SK-N-SH (cell line): ENCODE data around the gene TMEM132D. TPM values are rescaled to one million over a fixed set of nuclear protein-coding genes. Genes with fewer than 3 reads are reported as not detected.

Experiments used
- CTCF ChIA-PET: fragments of 300-600, 350-600 bp; formaldehyde crosslinking; extraction: SDS; loops from one replicate; lab custom pipeline; 2021; lab: Yijun Ruan, JAX
- POLR2A ChIA-PET: fragments of 350-600 bp; sonication (Branson Sonifier 250); formaldehyde crosslinking; extraction: SDS; loops from one replicate; lab custom pipeline; 2020; ENCODE audit warnings: antibody characterized with exemption, inconsistent platforms; lab: Yijun Ruan, JAX
- DNase-seq: peaks from one replicate; pipeline ENCODE4 v3.0.0; 2012
- H2AFZ ChIP-seq: fragments of 200-600 bp; sonication (generic); 2 replicates; pipeline ENCODE4 v1.8.1; 2016; ENCODE audit warnings: antibody characterized with exemption, mild to moderate bottlenecking, low read depth
- H3F3A ChIP-seq: fragments of 200-600 bp; sonication (generic); replicated peaks from 2 replicates; pipeline ENCODE3; 2016; ENCODE audit warnings: antibody characterized with exemption, mild to moderate bottlenecking; ENCODE audit not compliant: insufficient read depth
- H3K27ac ChIP-seq, 2 experiments: fragments of 200-500 bp in 1 of 2; fragments of 200-600 bp in 1 of 2; sonication (Bioruptor generic) in 1 of 2; sonication (generic), shearing (Covaris generic) in 1 of 2; 2 replicates each; pipeline versions ENCODE4 v1.5.1 to v1.6.1; 2014 to 2016; ENCODE audit warnings: low read depth in 2 of 2, inconsistent platforms in 1 of 2, low read length in 1 of 2, mild to moderate bottlenecking in 1 of 2, mixed read lengths in 1 of 2
- H3K27me3 ChIP-seq: fragments of 200-600 bp; sonication (generic), shearing (Covaris generic); 2 replicates; pipeline ENCODE4 v1.6.1; 2016; ENCODE audit warnings: mixed run types; ENCODE audit not compliant: insufficient read depth
- H3K36me3 ChIP-seq, 2 experiments: fragments of 200-500 bp in 1 of 2; fragments of 200-600 bp in 1 of 2; sonication (Bioruptor generic) in 1 of 2; sonication (generic) in 1 of 2; replicated peaks in 1 of 2; 2 replicates each; pipeline versions ENCODE3 to v1.5.1; 2014 to 2016; ENCODE audit warnings: low read length in 1 of 2, mild to moderate bottlenecking in 1 of 2; ENCODE audit not compliant: insufficient read depth in 2 of 2, control insufficient read depth in 1 of 2
- H3K4me1 ChIP-seq, 2 experiments: fragments of 200-500 bp in 1 of 2; fragments of 200-600 bp in 1 of 2; sonication (Bioruptor generic) in 1 of 2; sonication (generic), shearing (Covaris generic) in 1 of 2; 2 replicates each; pipeline versions ENCODE4 v1.5.1 to v1.6.1; 2014 to 2016; ENCODE audit warnings: low read depth in 1 of 2, low read length in 1 of 2, mixed run types in 1 of 2; ENCODE audit not compliant: insufficient read depth in 2 of 2, control insufficient read depth in 1 of 2
- H3K4me2 ChIP-seq: fragments of 200-600 bp; sonication (generic), shearing (Covaris generic); 2 replicates; pipeline ENCODE4 v1.6.1; 2017; ENCODE audit warnings: mixed run types
- H3K4me3 ChIP-seq, 2 experiments: fragments of 200-500 bp in 1 of 2; fragments of 200-600 bp in 1 of 2; sonication (Bioruptor generic) in 1 of 2; sonication (generic), shearing (Covaris generic) in 1 of 2; 2 replicates each; pipeline versions ENCODE4 v1.5.1 to v1.8.1; 2014 to 2016; ENCODE audit warnings: low read depth in 2 of 2, inconsistent platforms in 1 of 2, low read length in 1 of 2, mild to moderate bottlenecking in 1 of 2, mixed read lengths in 1 of 2, moderate library complexity in 1 of 2
- H3K79me2 ChIP-seq: fragments of 200-600 bp; sonication (generic); 2 replicates; pipeline ENCODE4 v1.8.1; 2017; ENCODE audit warnings: mild to moderate bottlenecking; ENCODE audit not compliant: insufficient read depth
- H3K9ac ChIP-seq: fragments of 200-600 bp; sonication (generic); 2 replicates; pipeline ENCODE4 v1.6.1; 2017; ENCODE audit warnings: mixed run types
- H3K9me2 ChIP-seq: fragments of 200-600 bp; sonication (generic); 2 replicates; pipeline ENCODE4 v1.6.1; 2017; ENCODE audit warnings: mixed run types
- H3K9me3 ChIP-seq: fragments of 200-600 bp; sonication (generic); 2 replicates; pipeline ENCODE4 v1.6.1; 2017; ENCODE audit warnings: mixed run types, mild to moderate bottlenecking, moderate library complexity
- H4K20me1 ChIP-seq: fragments of 200-600 bp; sonication (generic); 2 replicates; pipeline ENCODE4 v1.6.1; 2017; ENCODE audit warnings: mild to moderate bottlenecking, mixed run types; ENCODE audit not compliant: insufficient read depth
- ELF1 ChIP-seq: IDR thresholded peaks from 2 replicates; pipeline ENCODE4 v1.4.0; 2012
- EP300 ChIP-seq, 2 experiments: IDR thresholded peaks; 2 replicates each; pipeline versions ENCODE4 v1.4.0 to v1.6.1; 2012; ENCODE audit warnings: borderline replicate concordance in 1 of 2, low read depth in 1 of 2, low read length in 1 of 2
- EZH2phosphoT487 ChIP-seq: fragments of 200-600 bp; sonication (generic); IDR thresholded peaks from 2 replicates; pipeline ENCODE4 v1.6.1; 2017; ENCODE audit warnings: low read depth, mixed run types, mild to moderate bottlenecking, antibody characterized with exemption, moderate library complexity, borderline replicate concordance
- FOSL2 ChIP-seq: IDR thresholded peaks from 2 replicates; pipeline ENCODE4 v1.4.0; 2012; ENCODE audit warnings: low read depth, mild to moderate bottlenecking, moderate library complexity, borderline replicate concordance
- FOXJ3 ChIP-seq: sonication (generic); formaldehyde crosslinking; IDR thresholded peaks from 2 replicates; pipeline ENCODE4 v1.5.1; 2020; ENCODE audit warnings: mild to moderate bottlenecking, missing genetic modification reagents
- GATA2 ChIP-seq: sonication (generic); formaldehyde crosslinking; IDR thresholded peaks from 2 replicates; pipeline ENCODE4 v1.5.0; 2020; ENCODE audit warnings: mild to moderate bottlenecking, missing genetic modification reagents
- IRF3 ChIP-seq: fragments of 150-350 bp; IDR thresholded peaks from 2 replicates; pipeline ENCODE4 v1.6.1; 2016; ENCODE audit warnings: mild to moderate bottlenecking, low read depth, low read length
- JUND ChIP-seq: IDR thresholded peaks from 2 replicates; pipeline ENCODE4 v1.4.0; 2012
- MAX ChIP-seq: IDR thresholded peaks from 2 replicates; pipeline ENCODE4 v1.4.0; 2012; ENCODE audit warnings: low read depth
- MEF2A ChIP-seq: IDR thresholded peaks from 2 replicates; pipeline ENCODE4 v1.4.0; 2012; ENCODE audit warnings: low read depth, borderline replicate concordance
- NRF1 ChIP-seq: IDR thresholded peaks from 2 replicates; pipeline ENCODE4 v1.6.1; 2012; ENCODE audit warnings: low read depth, mild to moderate bottlenecking, low read length
- PBX3 ChIP-seq: IDR thresholded peaks from 2 replicates; pipeline ENCODE4; 2012
- POLR2AphosphoS5 ChIP-seq: IDR thresholded peaks from 2 replicates; pipeline ENCODE4 v1.6.1; 2012; ENCODE audit warnings: low read depth, low read length
- RAD21 ChIP-seq: IDR thresholded peaks from 2 replicates; pipeline ENCODE4 v1.6.1; 2012; ENCODE audit warnings: mild to moderate bottlenecking, low read length
- RCOR1 ChIP-seq: fragments of 150-350 bp; IDR thresholded peaks from 2 replicates; pipeline ENCODE4 v1.6.1; 2017; ENCODE audit warnings: antibody characterized with exemption, low read length
- RXRA ChIP-seq: IDR thresholded peaks from 2 replicates; pipeline ENCODE4 v1.4.0; 2012; ENCODE audit warnings: low read depth, mild to moderate bottlenecking, borderline replicate concordance
- SIN3A ChIP-seq: IDR thresholded peaks from 2 replicates; pipeline ENCODE4 v1.6.1; 2012; ENCODE audit warnings: low read depth, mild to moderate bottlenecking, low read length, moderate library complexity, borderline replicate concordance
- TAF1 ChIP-seq: IDR thresholded peaks from 2 replicates; pipeline ENCODE4 v1.6.1; 2012; ENCODE audit warnings: low read depth, mild to moderate bottlenecking, low read length, moderate library complexity, borderline replicate concordance
- TCF12 ChIP-seq: IDR thresholded peaks from 2 replicates; pipeline ENCODE4 v1.4.0; 2012
- TEAD4 ChIP-seq: IDR thresholded peaks from 2 replicates; pipeline ENCODE4 v1.4.0; 2012; ENCODE audit warnings: mild to moderate bottlenecking, borderline replicate concordance; ENCODE audit not compliant: insufficient read depth
- USF1 ChIP-seq: IDR thresholded peaks from 2 replicates; pipeline ENCODE4 v1.4.0; 2012; ENCODE audit warnings: low read depth, borderline replicate concordance
- YY1 ChIP-seq: IDR thresholded peaks from 2 replicates; pipeline ENCODE4 v1.4.0; 2012; ENCODE audit warnings: low read depth, mild to moderate bottlenecking
- ZBTB33 ChIP-seq: IDR thresholded peaks from 2 replicates; pipeline ENCODE4 v1.4.0; 2012; ENCODE audit warnings: low read depth, borderline replicate concordance
- WGBS: methylation state at CpG from one replicate; pipeline ENCODE4 v1.1.6; 2017; ENCODE audit warnings: low lambda C conversion rate; 5-methylcytosine and 5-hydroxymethylcytosine counted together
- polyA plus RNA-seq, 3 experiments: library from polyadenylated mRNA; depleted of rRNA; stranded (reverse); fragments of >200 nt; gene quantifications; 2 replicates each; pipeline ENCODE4 v1.2.3, GENCODE V29; 2012

TMEM132D gene
- polyA plus RNA-seq, 1 of the 3 experiments (the other 2 are of a cell fraction) = not detected

- TF ChIP-seq RAD21 (no peak), MEF2A (no peak), RCOR1 (no peak), PBX3 (no peak), EP300 (IDR thresholded peaks at IDR 0.05; ENCODE audit: borderline replicate concordance in 1 of 2, low read depth in 1 of 2, low read length in 1 of 2) (no peak), TCF12 (no peak), POLR2AphosphoS5 (no peak), YY1 (no peak), FOSL2 (no peak), GATA2 (CRISPR knock-in tag) (no peak), MAX (no peak)
- Histone ChIP-seq H2AFZ (no peak overlapping the region), H3K9ac (no peak overlapping the region), H3K79me2 (no peaks in the 10 kb centered on the region), H4K20me1 (no peaks in the 10 kb centered on the region), H3K27ac (no peak overlapping the region), H3K27me3 (no peaks in the 10 kb centered on the region), H3K36me3 (no peaks in the 10 kb centered on the region), H3K9me2 (no peaks in the 10 kb centered on the region), H3K4me1 (no peaks in the 10 kb centered on the region), H3F3A (no peaks in the 10 kb centered on the region), H3K4me3 (no peak overlapping the region), H3K9me3 (no peaks in the 10 kb centered on the region), H3K4me2 (no peak overlapping the region)
- 11% methylated on average over 4 of the region's 4 CpGs for WGBS
- no peak for DNase-seq
- ChIA-PET CTCF (interaction anchor here (1.1 kb wide), 1 partner anchor 18 kb away, joined by 3 read pairs; no protein-coding TSS in a partner anchor), POLR2A (no interaction called here)
Observed at GRCh38 chr12:129893691-129894090, 10.1 kb downstream of the TMEM132D start.

GRCh38 chr12:129887101-129887500 is 16.7 kb downstream of the TMEM132D start:
- no peaks in the 10 kb centered on the region for H3K36me3 ChIP-seq
- no peaks in the 10 kb centered on the region for H3K27me3 ChIP-seq
- H4K20me1 ChIP-seq = no peaks in the 10 kb centered on the region
- H3F3A ChIP-seq = no peaks in the 10 kb centered on the region
- no peak overlapping the region for H3K9ac ChIP-seq
- H3K4me1 ChIP-seq = no peaks in the 10 kb centered on the region
- no peak overlapping the region for H3K27ac ChIP-seq
- no peak overlapping the region for H2AFZ ChIP-seq
- no peak for DNase-seq
- ChIA-PET CTCF (no interaction called here), POLR2A (no interaction called here)
- H3K4me2 ChIP-seq = no peak overlapping the region
- 4% methylated on average over 4 of the region's 4 CpGs for WGBS
- H3K79me2 ChIP-seq = no peaks in the 10 kb centered on the region
- no peaks in the 10 kb centered on the region for H3K9me3 ChIP-seq
- no peak for TF ChIP-seq JUND
- no peak for TF ChIP-seq POLR2AphosphoS5
- TF ChIP-seq NRF1 = no peak
- TF ChIP-seq EZH2phosphoT487 = no peak
- no peak for TF ChIP-seq TEAD4
- TF ChIP-seq TCF12 = no peak
- no peak for TF ChIP-seq ZBTB33
- no peak for TF ChIP-seq TAF1
- TF ChIP-seq USF1 = no peak
- TF ChIP-seq SIN3A = no peak
- TF ChIP-seq ELF1 = no peak
- no peak for TF ChIP-seq IRF3
- no peak for TF ChIP-seq PBX3
- TF ChIP-seq YY1 = no peak
- TF ChIP-seq RAD21 = no peak
- no peak for TF ChIP-seq RXRA
- no peak for TF ChIP-seq FOXJ3 (CRISPR knock-in tag)
- no peak for TF ChIP-seq GATA2 (CRISPR knock-in tag)
- H3K9me2 ChIP-seq = no peaks in the 10 kb centered on the region
- no peak overlapping the region for H3K4me3 ChIP-seq
